Transverse colon (tissue), 4 donors: Measurements from ENCODE around the gene VPS13A. TPM values are rescaled to one million over a fixed set of nuclear protein-coding genes. Genes with fewer than 3 reads are reported as not detected.
"Not testable (repeated sequence)": the region's sequence is repeated elsewhere in the genome, so short reads cannot be mapped to it uniquely, and the experiment has no call there.

Experiments used
- DNase-seq: peaks from one replicate; pipeline ENCODE4 v3.0.0-alpha.2; 2019
- H3K27ac ChIP-seq, 4 donors: fragments of 200-600 bp; sonication (generic); 2 replicates each; pipeline ENCODE4 v1.5.1; 2016 to 2018; ENCODE audit warnings: inconsistent platforms in 4 of 4
- H3K27me3 ChIP-seq: fragments of 200-600 bp; sonication (generic); 2 replicates; pipeline ENCODE4 v1.5.1; 2017; ENCODE audit warnings: inconsistent platforms
- H3K36me3 ChIP-seq, 4 donors: fragments of 200-600 bp; sonication (generic); 2 replicates each; pipeline ENCODE4 v1.5.1; 2017 to 2019; ENCODE audit warnings: inconsistent platforms in 4 of 4
- H3K4me1 ChIP-seq, 4 donors: fragments of 200-600 bp; sonication (generic); 2 replicates each; pipeline ENCODE4 v1.5.1; 2017 to 2020; ENCODE audit warnings: inconsistent platforms in 4 of 4
- H3K4me3 ChIP-seq, 4 donors: fragments of 200-600 bp; sonication (generic); 1 replicate in 1 of 4; 2 replicates in 3 of 4; pipeline versions ENCODE4 v1.5.1 to v1.6.1; 2017 to 2019; ENCODE audit warnings: inconsistent platforms in 4 of 4
- H3K9me3 ChIP-seq, 2 donors: fragments of 200-600 bp; sonication (generic); 2 replicates each; pipeline ENCODE4 v1.5.1; 2017 to 2019; ENCODE audit warnings: inconsistent platforms in 2 of 2
- EP300 ChIP-seq: sonication (generic); formaldehyde crosslinking; IDR thresholded peaks from one replicate; pipeline ENCODE4 v1.6.1; 2017; ENCODE audit warnings: antibody characterized with exemption, low read depth
- POLR2A ChIP-seq: fragments of 450-650 bp; IDR thresholded peaks from one replicate; pipeline ENCODE4 v1.6.1; 2016; ENCODE audit warnings: antibody characterized with exemption, mild to moderate bottlenecking, moderate library complexity
- POLR2AphosphoS5 ChIP-seq, 3 donors: sonication (generic); formaldehyde crosslinking; IDR thresholded peaks; one replicate each; pipeline ENCODE4 v1.6.1; 2016; ENCODE audit warnings: antibody characterized with exemption in 3 of 3
- WGBS, 2 donors: methylation state at CpG; one replicate each; pipeline ENCODE4 v1.1.5; 2018; ENCODE audit warnings: low coverage in 1 of 2; 5-methylcytosine and 5-hydroxymethylcytosine counted together
- in situ Hi-C, 4 donors: fragments of 200-750 bp; cut with MboI; loops; one replicate each; pipeline versions ENCODE4 v1.15.0 to v1.15.1; 2017; ENCODE audit warnings: low sequenced_read_pairs in 3 of 4, low pct_ligation_motif_present in 1 of 4, low pct_unique_long_range_greater_than_20kb in 1 of 4
- intact Hi-C: fragments of 100-400 bp; cut with DNase I; formaldehyde crosslinking; loops from one replicate; pipeline ENCODE4 v1.15.1; 2023; ENCODE audit warnings: low total_unique reads
- total RNA-seq, 4 donors: library from RNA; depleted of rRNA; stranded (reverse); fragments of >200 nt; gene quantifications; one replicate each; pipeline ENCODE4 v1.1.0, GENCODE V29; 2016
- TF ChIP-seq, protein P1 (sequence below), 5 experiments: fragments of 200-600 bp in 3 of 5; fragments of 450-650 bp in 2 of 5; sonication (generic) in 3 of 5; IDR thresholded peaks; 1 replicate in 2 of 5; 2 replicates in 3 of 5; pipeline ENCODE4 v1.5.1; 2016 to 2017; ENCODE audit warnings: antibody characterized with exemption in 5 of 5, inconsistent platforms in 3 of 5, mild to moderate bottlenecking in 2 of 5, moderate library complexity in 1 of 5

The VPS13A gene
- total RNA-seq, 4 donors from 2014 or later, result 88.8 to 148 (median 115) TPM

DNA sequence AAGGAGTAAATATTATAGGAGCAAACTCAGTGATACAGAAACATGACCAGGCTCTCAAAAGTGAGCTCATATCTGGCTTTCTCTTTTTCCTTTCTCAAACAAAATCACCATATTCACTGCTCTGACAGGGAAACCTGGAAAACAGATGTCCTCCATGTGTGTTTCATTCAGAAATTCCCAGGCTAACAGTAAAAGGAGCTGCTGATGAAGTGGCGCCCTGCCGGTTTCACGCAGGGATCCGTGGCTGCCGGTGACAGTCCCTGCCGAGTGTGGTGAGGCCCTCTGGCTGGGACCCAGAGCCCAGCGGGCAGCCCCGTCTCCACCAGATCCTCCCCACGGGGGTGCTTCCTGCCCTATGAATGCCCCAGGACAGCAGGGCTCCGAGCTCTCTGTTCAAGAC, 262.7 kb downstream of the VPS13A start:
- TF ChIP-seq, protein P1, sequence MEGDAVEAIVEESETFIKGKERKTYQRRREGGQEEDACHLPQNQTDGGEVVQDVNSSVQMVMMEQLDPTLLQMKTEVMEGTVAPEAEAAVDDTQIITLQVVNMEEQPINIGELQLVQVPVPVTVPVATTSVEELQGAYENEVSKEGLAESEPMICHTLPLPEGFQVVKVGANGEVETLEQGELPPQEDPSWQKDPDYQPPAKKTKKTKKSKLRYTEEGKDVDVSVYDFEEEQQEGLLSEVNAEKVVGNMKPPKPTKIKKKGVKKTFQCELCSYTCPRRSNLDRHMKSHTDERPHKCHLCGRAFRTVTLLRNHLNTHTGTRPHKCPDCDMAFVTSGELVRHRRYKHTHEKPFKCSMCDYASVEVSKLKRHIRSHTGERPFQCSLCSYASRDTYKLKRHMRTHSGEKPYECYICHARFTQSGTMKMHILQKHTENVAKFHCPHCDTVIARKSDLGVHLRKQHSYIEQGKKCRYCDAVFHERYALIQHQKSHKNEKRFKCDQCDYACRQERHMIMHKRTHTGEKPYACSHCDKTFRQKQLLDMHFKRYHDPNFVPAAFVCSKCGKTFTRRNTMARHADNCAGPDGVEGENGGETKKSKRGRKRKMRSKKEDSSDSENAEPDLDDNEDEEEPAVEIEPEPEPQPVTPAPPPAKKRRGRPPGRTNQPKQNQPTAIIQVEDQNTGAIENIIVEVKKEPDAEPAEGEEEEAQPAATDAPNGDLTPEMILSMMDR (IDR thresholded peaks at IDR 0.05), result no peak
- TF ChIP-seq POLR2AphosphoS5 (IDR thresholded peaks at IDR 0.05), result no peak
- no peak for TF ChIP-seq POLR2A
- TF ChIP-seq EP300, result no peak
- no peak for DNase-seq
- Histone ChIP-seq H3K36me3 (no peaks in the 10 kb centered on the region), H3K9me3 (no peaks in the 10 kb centered on the region), H3K4me3 (no peak overlapping the region), H3K4me1 (no peaks in the 10 kb centered on the region), H3K27me3 (no peaks in the 10 kb centered on the region), H3K27ac (no peak overlapping the region)
- in situ Hi-C loops, result loop anchor here in 3 of 4 donors (25.0 kb wide), 2 partner anchors 297 to 597 kb away; partner anchors contain the start of gene GNAQ (in 1 of the 3)
- WGBS, 2 donors, result 75% methylated on average over 10 of the region's 10 CpGs; no CpG with 5 or more reads in 1 of the 2 donors
- intact Hi-C loops, result no loop called here

DNA sequence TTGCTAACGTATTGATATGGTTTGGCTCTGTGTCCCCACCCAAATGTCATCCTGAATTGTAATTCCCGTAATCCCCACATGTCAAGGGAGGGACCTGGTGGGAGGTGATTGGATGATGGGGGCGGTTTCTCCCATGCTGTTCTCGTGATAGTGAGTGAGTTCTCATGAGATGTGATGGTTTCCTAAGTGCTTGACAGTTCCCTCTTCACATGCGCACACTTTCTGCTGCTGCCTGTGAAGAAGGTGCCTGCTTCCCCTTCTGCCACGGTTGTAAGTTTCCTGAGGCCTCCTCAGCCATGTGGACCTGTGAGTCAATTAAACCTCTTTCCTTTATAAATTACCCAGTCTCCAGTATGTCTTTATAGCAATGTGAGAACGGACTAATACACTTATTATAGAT, 263.8 kb downstream of the VPS13A start:
- H3K4me3 ChIP-seq, intact Hi-C loops, H3K9me3 ChIP-seq, H3K27ac ChIP-seq, H3K27me3 ChIP-seq, DNase-seq, H3K4me1 ChIP-seq, H3K36me3 ChIP-seq: not testable (repeated sequence)
- 64 to 84% methylated on average over 7 of the region's 7 CpGs for WGBS, 2 donors
- in situ Hi-C loops, result loop anchor here in 3 of 4 donors (25.0 kb wide), 2 partner anchors 296 to 596 kb away; partner anchors contain the start of gene GNAQ (in 1 of the 3)

DNA sequence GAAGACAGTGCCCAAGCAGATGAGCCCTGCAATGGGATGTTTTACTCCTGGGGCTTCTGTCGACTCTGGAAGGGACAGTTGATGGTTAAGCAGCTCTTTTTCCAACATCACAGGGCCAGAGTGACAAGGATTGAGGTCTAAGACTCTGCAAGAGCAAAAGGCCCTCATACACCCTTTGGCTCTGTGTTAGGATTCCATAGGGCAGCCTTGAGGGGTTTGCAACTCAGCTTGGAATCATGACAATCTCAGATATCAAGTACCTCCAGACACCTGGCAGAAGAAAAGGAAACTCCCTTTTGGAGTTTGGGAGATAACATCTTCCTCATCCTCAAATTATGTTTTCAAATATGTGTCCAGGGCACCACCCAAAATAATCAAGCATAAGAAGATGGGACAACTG, 265.1 kb downstream of the VPS13A start:
- TF ChIP-seq POLR2A (no peak), EP300 (no peak), POLR2AphosphoS5 (IDR thresholded peaks at IDR 0.05) (no peak)
- TF ChIP-seq, protein P1 (IDR thresholded peaks at IDR 0.05), result no peak
- in situ Hi-C loops, result loop anchor here in 3 of 4 donors (25.0 kb wide), 2 partner anchors 295 to 595 kb away; partner anchors contain the start of gene GNAQ (in 1 of the 3)

DNA sequence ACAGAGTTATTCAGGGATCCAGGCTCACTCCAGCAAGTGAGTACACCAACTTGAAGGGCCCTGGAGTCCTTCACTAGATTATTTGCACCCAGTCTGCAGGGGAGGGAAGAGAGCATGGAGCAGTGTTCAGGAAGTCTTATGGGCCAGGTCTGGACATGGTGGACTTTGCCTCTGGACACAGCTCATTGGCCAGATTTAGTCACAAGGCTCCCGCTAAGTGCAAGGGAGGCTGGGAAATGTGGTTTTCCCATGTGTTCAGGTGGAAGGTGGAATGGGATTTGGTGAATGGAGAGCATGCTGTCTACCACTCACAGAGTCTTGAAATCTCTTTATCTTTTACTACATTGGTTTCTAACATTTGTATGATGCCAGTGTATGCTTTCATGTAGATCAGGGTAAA, 270.3 kb downstream of the VPS13A start:
- in situ Hi-C loops (loop anchor here in 3 of 4 donors (25.0 kb wide), 2 partner anchors 290 to 590 kb away; partner anchors contain the start of gene GNAQ (in 1 of the 3)), intact Hi-C loops (no loop called here)
- Histone ChIP-seq H3K9me3 (no peaks in the 10 kb centered on the region), H3K4me3 (no peak overlapping the region), H3K36me3 (no peaks in the 10 kb centered on the region), H3K4me1 (no peaks in the 10 kb centered on the region), H3K27ac (no peak overlapping the region), H3K27me3 (no peaks in the 10 kb centered on the region)
- TF ChIP-seq POLR2AphosphoS5 (IDR thresholded peaks at IDR 0.05) (no peak), EP300 (no peak), POLR2A (no peak)
- TF ChIP-seq, protein P1 (IDR thresholded peaks at IDR 0.05), result no peak
- 100% methylated on average over 1 of the region's 1 CpG; no CpG with 5 or more reads in 1 of the 2 donors for WGBS, 2 donors
- DNase-seq, result no peak

More for the DNA sequence above, 265.1 kb downstream of the VPS13A start:
- H3K36me3 ChIP-seq, result no peaks in the 10 kb centered on the region
- DNase-seq, result no peak
- H3K27me3 ChIP-seq, result no peaks in the 10 kb centered on the region
- no peaks in the 10 kb centered on the region for H3K9me3 ChIP-seq
- WGBS, 2 donors, result 60 to 85% methylated on average over 1 of the region's 1 CpG
- H3K27ac ChIP-seq, result no peak overlapping the region
- no peak overlapping the region for H3K4me3 ChIP-seq
- intact Hi-C loops, result no loop called here
- no peaks in the 10 kb centered on the region for H3K4me1 ChIP-seq
